Small intestine (tissue), 7 donors: Measurements from ENCODE around the gene LBH. TPM values are rescaled to one million over a fixed set of nuclear protein-coding genes. Genes with fewer than 3 reads are reported as not detected.
"Not testable (repeated sequence)": the region's sequence is repeated elsewhere in the genome, so short reads cannot be mapped to it uniquely, and the experiment has no call there.

Source experiments
- DNase-seq, 2 donors: peaks; one replicate each; pipeline versions ENCODE4 v3.0.0 to v3.0.0-alpha.2; 2013
- FAIRE-seq: peaks from 2 replicates; lab custom pipeline; 2012; peaks lifted over from hg19 to GRCh38; lab: Jason Lieb, UNC
- H3K27ac ChIP-seq, 3 donors: one replicate each; pipeline ENCODE4 v1.5.1; 2013; ENCODE audit warnings: low read length in 2 of 3, mild to moderate bottlenecking in 2 of 3, control low read depth in 1 of 3, inconsistent platforms in 1 of 3, low read depth in 1 of 3, moderate library complexity in 1 of 3
- H3K27me3 ChIP-seq, 3 donors: one replicate each; pipeline ENCODE4 v1.6.1; 2013; ENCODE audit warnings: low read length in 3 of 3, inconsistent platforms in 1 of 3; ENCODE audit not compliant: control insufficient read depth in 3 of 3, insufficient read depth in 3 of 3
- H3K36me3 ChIP-seq, 3 donors: one replicate each; pipeline ENCODE4 v1.6.1; 2013; ENCODE audit warnings: low read length in 3 of 3, inconsistent platforms in 1 of 3, low read depth in 1 of 3, mild to moderate bottlenecking in 1 of 3, moderate library complexity in 1 of 3; ENCODE audit not compliant: control insufficient read depth in 3 of 3, insufficient read depth in 2 of 3
- H3K4me1 ChIP-seq, 3 donors: one replicate each; pipeline ENCODE4 v1.6.1; 2013; ENCODE audit warnings: low read length in 2 of 3, inconsistent platforms in 1 of 3, low read depth in 1 of 3, mild to moderate bottlenecking in 1 of 3, moderate library complexity in 1 of 3; ENCODE audit not compliant: control insufficient read depth in 3 of 3, insufficient read depth in 2 of 3
- H3K4me3 ChIP-seq, 3 donors: one replicate each; pipeline ENCODE4 v1.5.1; 2013; ENCODE audit warnings: low read length in 3 of 3, control low read depth in 1 of 3, inconsistent platforms in 1 of 3, low read depth in 1 of 3, mild to moderate bottlenecking in 1 of 3, moderate library complexity in 1 of 3
- H3K9me3 ChIP-seq, 2 donors: one replicate each; pipeline ENCODE4 v1.6.1; 2013; ENCODE audit warnings: low read depth in 1 of 2, low read length in 1 of 2; ENCODE audit not compliant: control insufficient read depth in 2 of 2, insufficient read depth in 1 of 2
- WGBS, 3 donors: extraction: QIAGEN DNeasy Blood & Tissue Kit; methylation state at CpG; one replicate each; pipeline ENCODE4 v1.1.7; 2013; 5-methylcytosine and 5-hydroxymethylcytosine counted together
- polyA plus RNA-seq, 4 donors: library from polyadenylated mRNA; stranded (reverse) in 3 of 4; unstranded in 1 of 4; fragments of 200-250 nt in 3 of 4; fragments of 120-200 nt in 1 of 4; gene quantifications; one replicate each; pipeline versions ENCODE4 v1.2.1 to v1.2.3, GENCODE V29; 2013
- donor health status: healthy with polysubstance abuse.
- donor health status: control.
- donor health status: control.
- donor health status: Bipolar disorder and iron deficiency.
- donor health status: healthy.

LBH gene
- polyA plus RNA-seq, 4 donors, result 3.8 to 17.6 (median 12.0) TPM

GRCh38 chr2:30267161-30267975 is 36.0 kb downstream of the LBH start:
- Histone ChIP-seq H3K4me1 (peaks cover 0 to 20% (median 4%) of the 10 kb centered on the region in 3 donors), H3K36me3 (no peaks in the 10 kb centered on the region), H3K4me3 (no peak overlapping the region), H3K27me3 (no peaks in the 10 kb centered on the region), H3K9me3 (no peaks in the 10 kb centered on the region), H3K27ac (peak overlapping the region in 1 of 3 donors; percentile 22)
- DNase-seq (peak in 1 of 2 donors; percentile 21), FAIRE-seq (no peak)
- 78 to 86% (median 83%) methylated on average over 13 of the region's 13 CpGs for WGBS, 3 donors

- no peak for DNase-seq
- FAIRE-seq, result no peak
- no peaks in the 10 kb centered on the region for H3K9me3 ChIP-seq
- peaks cover 0 to 30% (median 4%) of the 10 kb centered on the region in 3 donors for H3K4me1 ChIP-seq
- no peak overlapping the region for H3K4me3 ChIP-seq
- no peak overlapping the region for H3K27ac ChIP-seq
- 80 to 89% (median 83%) methylated on average over 5 of the region's 5 CpGs for WGBS, 3 donors
- H3K27me3 ChIP-seq, result no peaks in the 10 kb centered on the region
- no peaks in the 10 kb centered on the region for H3K36me3 ChIP-seq
These were observed 37.0 kb downstream of the LBH start for GRCh38 chr2:30268296-30268871.

GRCh38 chr2:30269114-30269770 is 37.9 kb downstream of the LBH start:
- WGBS, 3 donors, result 94 to 96% (median 95%) methylated on average over 16 of the region's 16 CpGs
- not testable (repeated sequence) for FAIRE-seq, H3K9me3 ChIP-seq, H3K36me3 ChIP-seq, DNase-seq, H3K4me3 ChIP-seq, H3K27me3 ChIP-seq, H3K27ac ChIP-seq
- H3K4me1 ChIP-seq, result peaks cover 3 to 36% (median 7%) of the 10 kb centered on the region in 3 donors

- FAIRE-seq (no peak), DNase-seq (no peak)
- Histone ChIP-seq H3K9me3 (no peaks in the 10 kb centered on the region), H3K27me3 (no peaks in the 10 kb centered on the region), H3K4me1 (peaks cover 3 to 37% (median 7%) of the 10 kb centered on the region in 3 donors), H3K4me3 (no peak overlapping the region), H3K27ac (peak overlapping the region in 1 of 3 donors; percentile 30), H3K36me3 (no peaks in the 10 kb centered on the region)
- WGBS, 3 donors, result 74 to 84% (median 82%) methylated on average over 5 of the region's 5 CpGs
These were observed 38.4 kb downstream of the LBH start for GRCh38 chr2:30269771-30270145.

GRCh38 chr2:30270166-30270565 is 38.8 kb downstream of the LBH start:
- DNase-seq (no peak), FAIRE-seq (no peak)
- peaks cover 3 to 37% (median 7%) of the 10 kb centered on the region in 3 donors for H3K4me1 ChIP-seq
- H3K27me3 ChIP-seq, result no peaks in the 10 kb centered on the region
- no peaks in the 10 kb centered on the region for H3K36me3 ChIP-seq
- H3K9me3 ChIP-seq, result no peaks in the 10 kb centered on the region
- H3K4me3 ChIP-seq, result no peak overlapping the region
- peak overlapping the region in 1 of 3 donors; percentile 30 for H3K27ac ChIP-seq
- 70 to 99% (median 92%) methylated on average over 3 of the region's 3 CpGs for WGBS, 3 donors

- no peaks in the 10 kb centered on the region for H3K9me3 ChIP-seq
- no peak overlapping the region for H3K27ac ChIP-seq
- FAIRE-seq, result no peak
- H3K27me3 ChIP-seq, result no peaks in the 10 kb centered on the region
- WGBS, 3 donors, result 86 to 90% (median 90%) methylated on average over 5 of the region's 5 CpGs
- H3K4me1 ChIP-seq, result peaks cover 5 to 44% (median 6%) of the 10 kb centered on the region in 3 donors
- no peaks in the 10 kb centered on the region for H3K36me3 ChIP-seq
- no peak for DNase-seq
- no peak overlapping the region for H3K4me3 ChIP-seq
These were observed 40.0 kb downstream of the LBH start for GRCh38 chr2:30271301-30271700.

- DNase-seq, result no peak
- H3K27ac ChIP-seq, result no peak overlapping the region
- 92 to 95% (median 92%) methylated on average over 8 of the region's 8 CpGs for WGBS, 3 donors
- no peak overlapping the region for H3K4me3 ChIP-seq
- no peaks in the 10 kb centered on the region for H3K36me3 ChIP-seq
- H3K27me3 ChIP-seq, result no peaks in the 10 kb centered on the region
- H3K4me1 ChIP-seq, result peaks cover 5 to 39% (median 6%) of the 10 kb centered on the region in 3 donors
- no peak for FAIRE-seq
- H3K9me3 ChIP-seq, result no peaks in the 10 kb centered on the region
These were observed 41.0 kb downstream of the LBH start for GRCh38 chr2:30272286-30272685.

- FAIRE-seq, result no peak
- H3K36me3 ChIP-seq, result no peaks in the 10 kb centered on the region
- H3K4me3 ChIP-seq, result no peak overlapping the region
- 36 to 50% (median 47%) methylated on average over 5 of the region's 5 CpGs for WGBS, 3 donors
- peak; percentile 59 to 66 for DNase-seq
- H3K27me3 ChIP-seq, result no peaks in the 10 kb centered on the region
- H3K4me1 ChIP-seq, result peaks cover 5 to 36% (median 6%) of the 10 kb centered on the region in 3 donors
- peak overlapping the region in 2 of 3 donors; percentile 49 to 59 for H3K27ac ChIP-seq
- H3K9me3 ChIP-seq, result no peaks in the 10 kb centered on the region
These were observed 41.6 kb downstream of the LBH start for GRCh38 chr2:30272761-30273573.
